Keratinocyte (primary cell): Measurements from ENCODE around the gene FAM170B. TPM values are rescaled to one million over a fixed set of nuclear protein-coding genes. Genes with fewer than 3 reads are reported as not detected.

ENCODE experiments used
- DNase-seq: peaks from one replicate; pipeline ENCODE4 v3.0.0-alpha.2; 2011; ENCODE audit warnings: low read depth, missing footprints, low spot score
- FAIRE-seq: peaks from 2 replicates; lab custom pipeline; 2011; peaks lifted over from hg19 to GRCh38; lab: Jason Lieb, UNC
- H2AFZ ChIP-seq: 2 replicates; pipeline ENCODE4 v1.6.0; 2012; ENCODE audit warnings: low read length, control low read depth, inconsistent platforms; ENCODE audit not compliant: control insufficient read depth
- H3K27ac ChIP-seq: 2 replicates; pipeline ENCODE4 v1.5.1; 2011; ENCODE audit warnings: low read length; ENCODE audit not compliant: control insufficient read depth, insufficient read depth
- H3K27me3 ChIP-seq: 3 replicates; pipeline ENCODE4 v1.6.0; 2011; ENCODE audit warnings: low read length; ENCODE audit not compliant: control insufficient read depth, insufficient read depth; ENCODE audit errors: extremely low read depth
- H3K36me3 ChIP-seq, 2 experiments: 2 replicates in 1 of 2; 3 replicates in 1 of 2; pipeline ENCODE4 v1.5.1; 2011; ENCODE audit warnings: low read length in 2 of 2, mild to moderate bottlenecking in 1 of 2; ENCODE audit not compliant: control insufficient read depth in 2 of 2, insufficient read depth in 2 of 2; ENCODE audit errors: extremely low read depth in 1 of 2
- H3K4me1 ChIP-seq: 3 replicates; pipeline ENCODE4 v1.5.1; 2011; ENCODE audit warnings: low read length; ENCODE audit not compliant: control insufficient read depth, insufficient read depth; ENCODE audit errors: extremely low read depth
- H3K4me2 ChIP-seq: 3 replicates; pipeline ENCODE4 v1.6.0; 2011; ENCODE audit warnings: low read depth, low read length; ENCODE audit not compliant: control insufficient read depth, insufficient read depth; ENCODE audit errors: extremely low read depth
- H3K4me3 ChIP-seq, 3 experiments: fragments of 200-600 bp in 1 of 3; sonication (generic) in 1 of 3; 2 replicates in 2 of 3; 3 replicates in 1 of 3; pipeline ENCODE4 v1.5.1; 2011 to 2016; ENCODE audit warnings: low read length in 3 of 3, mild to moderate bottlenecking in 3 of 3, control low read depth in 2 of 3, inconsistent platforms in 1 of 3, low read depth in 1 of 3, mixed read lengths in 1 of 3, mixed run types in 1 of 3, moderate library complexity in 1 of 3; ENCODE audit not compliant: control insufficient read depth in 2 of 3, insufficient read depth in 2 of 3; ENCODE audit errors: extremely low read depth in 1 of 3
- H3K79me2 ChIP-seq: 2 replicates; pipeline ENCODE4 v1.6.0; 2012; ENCODE audit warnings: low read length; ENCODE audit not compliant: control insufficient read depth, insufficient read depth
- H3K9ac ChIP-seq: 3 replicates; pipeline ENCODE4 v1.6.0; 2011; ENCODE audit warnings: low read length; ENCODE audit not compliant: control insufficient read depth, insufficient read depth; ENCODE audit errors: extremely low read depth
- H3K9me1 ChIP-seq: 3 replicates; pipeline ENCODE4 v1.6.0; 2011; ENCODE audit warnings: low read length; ENCODE audit not compliant: control insufficient read depth, insufficient read depth; ENCODE audit errors: extremely low read depth
- H3K9me3 ChIP-seq: 2 replicates; pipeline ENCODE4 v1.5.1; 2012; ENCODE audit warnings: low read depth, low read length; ENCODE audit not compliant: control insufficient read depth
- H4K20me1 ChIP-seq: 3 replicates; pipeline ENCODE4 v1.6.0; 2011; ENCODE audit warnings: low read length; ENCODE audit not compliant: control insufficient read depth, insufficient read depth; ENCODE audit errors: extremely low read depth
- CTCF ChIP-seq, 3 experiments: IDR thresholded peaks in 1 of 3; conservative IDR thresholded peaks in 1 of 3; optimal IDR thresholded peaks in 1 of 3; 2 replicates in 2 of 3; 3 replicates in 1 of 3; pipeline versions ENCODE3 to v1.5.1; 2011; ENCODE audit warnings: low read length in 3 of 3, mild to moderate bottlenecking in 3 of 3, moderate library complexity in 2 of 3, control low read depth in 1 of 3, inconsistent platforms in 1 of 3; ENCODE audit not compliant: insufficient read depth in 2 of 3; ENCODE audit errors: extremely low read depth in 1 of 3
- EZH2 ChIP-seq: IDR thresholded peaks from one replicate; pipeline ENCODE4 v1.6.1; 2012; ENCODE audit warnings: inconsistent platforms, mild to moderate bottlenecking, low read length, moderate library complexity
- dilution Hi-C: fragments of 300-500 bp; cut with MboI; formaldehyde crosslinking; loops from one replicate; pipeline ENCODE4 v1.7.0; 2020; ENCODE audit warnings: low sequenced_read_pairs; ENCODE audit not compliant: extremely low pct_ligation_motif_present
- polyA plus RNA-seq, 5 experiments: library from polyadenylated mRNA; depleted of rRNA in 3 of 5; stranded (reverse) in 3 of 5; stranded (forward) in 1 of 5; unstranded in 1 of 5; fragments of >200 nt; gene quantifications; 1 replicate in 1 of 5; 2 replicates in 3 of 5; 3 replicates in 1 of 5; pipeline versions ENCODE4 v1.2.1 to v1.2.3, GENCODE V29; 2011 to 2012; ENCODE audit warnings: missing spikeins in 2 of 5, low read depth in 1 of 5, low replicate concordance in 1 of 5

The FAM170B gene
- polyA plus RNA-seq, 1 donor (not counting 4 experiments of a cell fraction or from before 2014, with no cell fraction given), result not detected

GRCh38 chr10:49151025-49151445 is 17.2 kb upstream of the FAM170B start:
- Histone ChIP-seq H3K27me3 (peaks cover 8% of the 10 kb centered on the region), H3K9me1 (no peaks in the 10 kb centered on the region), H3K27ac (no peak overlapping the region), H3K4me2 (no peak overlapping the region), H2AFZ (no peak overlapping the region), H3K4me3 (no peak overlapping the region), H3K79me2 (no peaks in the 10 kb centered on the region), H3K9ac (no peak overlapping the region), H3K4me1 (no peaks in the 10 kb centered on the region), H4K20me1 (no peaks in the 10 kb centered on the region), H3K36me3 (no peaks in the 10 kb centered on the region), H3K9me3 (no peaks in the 10 kb centered on the region)
- dilution Hi-C loops, result no loop called here
- FAIRE-seq (no peak), DNase-seq (no peak)
- TF ChIP-seq EZH2, result no peak
- no peak for TF ChIP-seq CTCF (optimal IDR thresholded peaks at IDR 0.05 in 1 of 3, IDR thresholded peaks at IDR 0.05 in 1 of 3, conservative IDR thresholded peaks at IDR 0.05 in 1 of 3; ENCODE audit: extremely low read depth in 1 of 3, insufficient read depth in 2 of 3, low read length in 3 of 3)

- dilution Hi-C loops, result no loop called here
- no peak for FAIRE-seq
Observed at GRCh38 chr10:49150426-49150825, 16.6 kb upstream of the FAM170B start.

More at GRCh38 chr10:49150426-49150825, 16.6 kb upstream of the FAM170B start:
- Histone ChIP-seq H3K4me2 (no peak overlapping the region), H3K9me1 (no peaks in the 10 kb centered on the region), H3K4me3 (no peak overlapping the region), H4K20me1 (no peaks in the 10 kb centered on the region), H3K36me3 (no peaks in the 10 kb centered on the region), H3K9ac (no peak overlapping the region), H3K4me1 (no peaks in the 10 kb centered on the region), H3K27ac (no peak overlapping the region), H3K79me2 (no peaks in the 10 kb centered on the region), H2AFZ (no peak overlapping the region), H3K9me3 (no peaks in the 10 kb centered on the region), H3K27me3 (peaks cover 8% of the 10 kb centered on the region)
- no peak for DNase-seq
- no peak for TF ChIP-seq EZH2
- no peak for TF ChIP-seq CTCF (optimal IDR thresholded peaks at IDR 0.05 in 1 of 3, IDR thresholded peaks at IDR 0.05 in 1 of 3, conservative IDR thresholded peaks at IDR 0.05 in 1 of 3; ENCODE audit: extremely low read depth in 1 of 3, insufficient read depth in 2 of 3, low read length in 3 of 3)
